CD4-positive, alpha-beta T cell treated with Interleukin-15 for 1 hour (primary cell): ENCODE results near the gene LRRFIP1.

Experiments used
- DNase-seq: peaks from one replicate; pipeline ENCODE4 v3.0.0-alpha.2; 2020

The LRRFIP1 gene

DNA sequence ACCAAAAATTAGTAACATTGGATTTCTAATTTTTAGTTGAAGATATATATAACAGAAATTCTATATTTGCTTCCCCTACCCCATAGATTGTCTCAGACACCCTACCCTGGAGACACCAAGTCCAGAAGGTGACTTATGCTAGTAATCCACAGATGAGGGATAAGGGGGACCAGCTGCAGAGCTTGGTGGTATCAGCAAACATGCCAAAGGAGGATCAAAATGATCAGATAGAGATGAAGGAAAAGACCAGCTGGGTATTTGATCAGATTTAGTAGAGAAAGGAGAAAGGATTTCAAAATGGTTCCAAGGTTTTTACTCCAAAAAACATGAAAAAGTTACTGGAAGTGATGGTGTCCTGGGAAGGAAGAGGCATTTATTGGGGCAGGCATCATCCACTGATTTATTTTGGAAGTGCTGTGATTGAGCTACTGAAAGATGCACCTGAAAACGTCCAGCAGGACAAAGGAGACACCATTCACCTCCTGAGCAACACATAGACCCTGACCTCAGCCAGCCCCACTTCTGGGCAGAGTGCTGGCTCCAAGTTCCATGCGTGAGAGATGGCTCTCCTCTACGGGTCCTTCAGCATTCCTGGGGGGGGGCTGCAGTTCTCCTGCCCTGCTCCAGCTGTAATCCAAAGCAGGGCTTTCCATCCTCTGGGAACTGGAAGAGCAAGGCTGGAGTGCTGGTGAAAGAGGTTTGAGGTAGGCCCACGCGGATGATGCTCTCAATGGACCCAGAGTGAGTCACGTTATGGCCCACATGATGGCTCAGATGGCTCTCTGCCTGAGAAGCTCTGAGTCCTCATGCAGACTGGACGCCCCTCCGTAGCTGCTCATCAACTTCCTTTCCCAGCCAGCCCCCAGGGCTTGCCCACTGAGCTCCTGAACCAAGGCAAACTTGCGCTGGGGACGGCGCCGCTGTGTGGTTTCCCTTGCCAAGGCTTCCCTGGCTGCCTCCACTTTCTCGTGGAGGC, 3.7 kb upstream of the LRRFIP1 start:
- DNase-seq: no peak

DNA sequence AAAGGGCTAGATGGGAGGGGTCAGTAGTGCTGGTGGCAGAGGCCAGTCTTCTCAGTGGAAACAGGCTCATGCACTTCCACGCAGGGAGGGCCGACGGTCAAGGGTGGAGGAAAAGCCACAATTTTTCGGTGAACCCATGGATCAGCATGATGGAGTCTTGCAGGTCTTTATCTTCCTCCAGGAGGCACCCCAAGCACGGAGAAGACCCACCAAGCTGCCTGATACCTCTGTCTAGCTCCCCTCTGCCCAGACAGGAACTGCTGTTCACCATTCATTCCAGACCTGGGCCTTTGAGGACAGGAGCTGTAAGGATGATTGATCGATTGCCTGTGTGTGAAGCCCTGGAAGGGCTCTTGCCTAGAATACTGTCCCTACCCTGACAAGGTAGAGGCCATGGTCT, 2.8 kb upstream of the LRRFIP1 start:
- DNase-seq: no peak

DNA sequence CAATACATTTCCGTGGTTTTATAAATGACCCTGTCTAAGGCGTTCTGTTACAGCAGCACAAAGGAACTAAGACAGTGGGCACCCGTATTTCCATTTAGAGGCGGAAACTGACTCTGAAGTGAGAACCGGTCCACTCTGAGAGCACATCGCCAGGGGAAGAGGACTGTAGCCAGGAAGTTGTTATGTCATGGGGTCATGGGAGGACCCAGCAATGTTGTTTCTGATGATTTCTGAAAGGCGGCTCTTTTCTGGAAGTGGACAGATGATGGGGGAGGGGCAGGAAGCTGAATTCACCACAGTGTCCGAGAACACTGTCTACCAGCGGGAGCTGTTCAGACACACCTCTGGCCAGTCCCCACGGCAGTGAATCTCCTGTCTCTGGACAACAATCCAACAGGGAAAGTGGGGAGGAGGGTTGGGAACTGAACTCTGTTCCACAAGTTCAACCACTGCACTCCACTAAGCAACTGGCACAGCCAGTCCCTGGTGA, 2.1 kb upstream of the LRRFIP1 start:
- DNase-seq: peak; percentile 54

DNA sequence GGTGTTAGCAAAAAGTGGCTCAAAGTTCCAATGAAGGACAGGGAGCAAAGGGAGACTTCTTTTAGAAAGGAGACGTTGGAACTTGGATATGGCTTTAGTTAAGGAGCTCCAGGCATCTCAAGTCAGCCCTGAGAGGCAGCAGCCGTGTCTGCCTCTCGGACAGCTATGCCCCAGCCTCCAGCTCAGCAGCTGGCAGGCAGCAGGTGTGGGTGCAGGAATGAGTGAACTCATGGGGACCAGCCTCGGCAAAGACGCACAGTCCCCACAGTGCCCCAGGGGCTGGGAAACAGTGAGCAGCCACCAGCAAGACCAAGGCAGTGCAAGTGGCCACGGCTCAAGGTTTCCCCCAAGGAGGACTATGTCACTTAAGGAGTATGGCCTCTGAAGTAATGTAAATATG, 1.6 kb upstream of the LRRFIP1 start:
- no peak for DNase-seq

DNA sequence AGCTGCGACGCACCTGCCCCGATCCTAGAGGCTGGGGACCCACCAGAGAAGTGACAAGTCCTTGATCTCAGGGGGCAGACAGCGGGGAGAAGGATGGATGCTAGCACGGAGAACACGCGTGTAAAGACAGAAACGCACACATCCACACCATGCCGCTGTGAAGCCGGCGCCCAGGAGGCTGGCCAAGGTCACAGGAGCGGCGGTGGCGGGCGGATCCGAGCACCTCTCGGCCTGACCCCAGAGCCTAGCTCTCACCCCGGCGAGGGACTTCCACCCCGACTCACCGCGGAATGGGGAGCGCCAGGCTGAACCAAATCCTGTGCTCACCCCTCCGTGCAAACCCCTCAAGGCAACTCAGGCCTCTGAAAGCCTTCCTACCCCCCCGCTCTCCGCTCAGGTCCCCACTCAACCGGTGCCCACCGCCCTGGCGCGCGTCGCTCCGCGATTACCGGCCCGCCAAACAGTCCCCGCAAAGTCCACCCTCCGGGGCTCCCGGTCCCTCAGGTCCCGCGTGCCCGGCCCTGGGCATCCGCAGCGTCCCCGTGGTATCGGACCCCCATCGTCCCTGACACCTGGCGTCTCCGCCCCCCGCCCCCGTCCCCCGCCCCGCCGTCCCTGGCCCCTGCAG, 460 bp upstream of the LRRFIP1 start:
- DNase-seq: no peak

DNA sequence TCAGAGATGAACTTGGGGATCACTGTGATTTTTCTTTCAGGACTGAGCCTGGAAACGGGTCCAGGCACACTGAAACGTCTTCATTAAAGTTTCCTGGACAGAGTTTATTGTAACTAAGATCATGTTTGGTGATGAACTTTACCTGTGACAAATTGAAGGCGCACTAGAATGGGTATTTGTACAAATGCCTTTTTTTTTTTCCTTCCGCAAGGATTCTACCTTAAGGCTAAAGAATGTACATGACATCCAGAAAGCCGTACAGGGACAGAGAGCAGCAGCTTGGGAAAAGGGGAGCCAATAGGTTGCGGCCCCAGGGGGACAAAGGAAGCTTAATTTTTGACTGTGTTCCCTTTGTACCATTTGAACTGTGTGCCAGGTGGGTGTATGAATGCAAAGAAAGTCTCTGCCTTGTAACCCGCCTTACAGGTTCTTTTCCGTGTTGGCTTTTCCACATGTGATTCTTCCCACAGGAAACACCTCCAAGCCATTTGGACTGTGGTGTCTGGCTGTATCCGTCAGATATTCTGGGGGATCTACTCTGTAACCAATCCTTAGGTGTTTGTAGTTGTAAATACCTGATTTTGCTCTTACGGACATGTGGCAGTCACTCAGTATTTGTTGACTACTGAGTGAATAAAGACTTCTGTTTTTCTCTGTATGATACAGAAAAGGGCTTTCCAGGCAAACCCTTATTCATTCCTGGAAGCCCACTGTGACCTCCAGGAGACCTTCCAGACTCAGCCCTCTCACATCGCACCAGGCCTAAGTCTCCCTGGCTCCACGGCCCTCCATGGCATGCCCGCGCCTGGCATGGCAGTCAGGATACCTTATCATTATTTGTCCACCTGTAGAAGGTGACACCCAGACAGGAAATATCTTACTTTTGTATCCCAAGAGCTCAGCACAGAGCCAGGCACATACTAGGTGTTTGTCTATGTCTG, 1.1 kb downstream of the LRRFIP1 start:
- DNase-seq: no peak

DNA sequence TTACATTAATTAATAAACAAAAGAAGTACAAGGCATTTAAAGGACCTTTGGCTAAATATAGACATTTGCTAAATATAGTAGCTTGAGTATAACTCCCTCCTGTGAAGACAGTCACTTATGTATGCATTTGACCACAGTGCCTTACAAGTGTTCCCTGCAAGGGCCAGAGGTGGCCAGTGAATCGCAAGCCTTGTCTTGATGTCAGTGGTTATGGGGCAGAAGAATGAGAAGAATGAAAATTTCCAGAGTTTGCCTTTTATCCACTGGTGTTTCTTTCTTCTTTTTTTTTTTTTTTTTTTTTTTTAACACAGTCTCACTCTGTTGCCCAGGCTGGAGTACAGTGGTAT, 1.8 kb downstream of the LRRFIP1 start:
- DNase-seq: no peak

DNA sequence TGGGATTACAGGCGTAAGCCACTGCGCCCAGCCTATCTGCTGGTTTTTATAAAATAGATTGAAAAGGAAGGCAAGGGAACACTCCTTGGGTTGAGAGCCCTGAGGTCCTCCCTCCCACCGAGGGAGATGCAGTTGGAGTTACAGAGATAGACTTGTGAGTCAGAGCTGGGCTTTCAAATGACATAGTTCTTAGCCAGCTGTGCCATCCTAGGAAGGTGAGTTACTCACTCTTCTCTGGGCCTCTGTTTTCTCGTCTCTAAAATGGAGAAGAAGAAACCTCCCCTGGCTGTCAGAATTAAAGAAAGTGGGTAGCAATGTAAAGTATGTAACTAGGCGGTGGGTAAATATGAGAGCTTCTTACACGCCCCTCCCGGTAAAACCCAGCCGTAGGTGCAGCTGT, 2.4 kb downstream of the LRRFIP1 start:
- no peak for DNase-seq

DNA sequence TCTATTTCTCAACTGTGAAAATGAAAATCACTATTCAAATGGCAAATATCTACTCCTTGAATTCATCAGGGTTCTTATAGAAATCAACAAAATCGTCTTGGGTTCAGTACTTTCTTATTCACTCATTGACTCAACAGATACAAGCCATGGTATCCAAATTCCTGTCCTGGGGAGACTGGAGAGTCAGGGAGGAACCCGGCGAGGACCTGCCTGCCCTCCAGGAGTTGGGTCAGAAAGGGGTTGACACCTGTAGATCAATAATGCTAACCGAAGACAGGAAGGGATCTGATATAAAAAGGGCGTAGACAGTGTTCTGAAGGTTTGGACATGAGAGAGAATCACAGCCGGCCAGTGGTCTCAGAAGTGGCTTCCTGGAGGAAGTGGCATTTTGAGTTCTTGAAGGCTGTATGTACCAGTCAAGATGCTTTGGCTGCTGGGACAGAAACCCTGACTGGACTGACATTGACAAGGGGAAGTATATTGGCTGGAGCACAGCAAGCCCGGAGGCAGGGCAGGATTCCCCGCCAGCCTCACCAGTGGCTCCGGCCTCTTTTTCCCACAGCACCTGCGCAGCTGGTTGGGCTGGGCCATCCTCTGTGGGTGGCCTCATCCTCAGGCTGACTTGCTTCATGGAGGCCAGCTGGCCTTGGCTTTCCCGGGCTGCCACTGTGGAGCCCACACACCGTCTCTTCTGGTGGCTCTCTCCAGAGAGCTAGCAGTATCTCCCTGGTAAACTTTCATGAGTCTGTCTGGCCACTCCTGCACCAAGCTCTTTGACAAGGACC, 3.0 kb downstream of the LRRFIP1 start:
- no peak for DNase-seq

GRCh38 chr2:237631007-237631785, 3.8 kb downstream of the LRRFIP1 start:
- no peak for DNase-seq

DNA sequence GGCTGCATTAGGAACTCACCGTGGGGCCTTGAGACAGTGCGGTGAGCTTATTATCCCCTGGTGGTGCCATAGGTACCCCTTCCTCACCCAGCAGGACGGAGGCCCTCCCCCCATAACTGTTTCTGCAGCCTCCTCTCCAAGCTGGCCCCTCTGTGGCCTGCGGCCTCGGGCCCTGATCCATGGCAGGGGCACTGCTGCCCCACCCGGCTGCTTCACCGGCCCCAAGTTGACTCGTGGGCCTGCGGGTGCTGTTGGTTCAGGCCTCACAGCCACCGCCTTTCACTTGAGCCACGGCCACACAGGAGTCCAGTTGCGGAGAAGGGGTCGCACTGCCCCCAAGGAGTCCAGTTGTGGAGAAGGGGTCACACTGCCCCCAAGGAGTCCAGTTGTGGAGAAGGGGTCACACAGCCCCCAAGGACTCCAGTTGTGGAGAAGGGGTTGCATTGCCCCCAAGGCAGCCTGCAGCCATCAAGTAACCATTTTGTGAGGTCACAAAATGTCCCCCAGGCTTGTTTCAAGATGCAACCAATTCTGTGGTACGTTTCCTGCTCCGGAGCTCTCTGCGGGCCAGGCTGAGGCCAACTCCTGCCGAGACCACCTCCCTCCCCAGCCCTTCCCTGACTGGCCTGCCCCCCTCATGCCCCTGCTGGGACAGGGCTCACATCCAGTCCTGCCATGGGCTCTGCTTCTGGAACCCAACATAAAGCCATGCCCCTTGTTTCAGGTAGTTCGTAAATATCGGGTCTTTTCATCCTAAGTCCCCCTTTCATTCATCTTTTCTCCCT, 4.6 kb downstream of the LRRFIP1 start:
- DNase-seq: no peak

DNA sequence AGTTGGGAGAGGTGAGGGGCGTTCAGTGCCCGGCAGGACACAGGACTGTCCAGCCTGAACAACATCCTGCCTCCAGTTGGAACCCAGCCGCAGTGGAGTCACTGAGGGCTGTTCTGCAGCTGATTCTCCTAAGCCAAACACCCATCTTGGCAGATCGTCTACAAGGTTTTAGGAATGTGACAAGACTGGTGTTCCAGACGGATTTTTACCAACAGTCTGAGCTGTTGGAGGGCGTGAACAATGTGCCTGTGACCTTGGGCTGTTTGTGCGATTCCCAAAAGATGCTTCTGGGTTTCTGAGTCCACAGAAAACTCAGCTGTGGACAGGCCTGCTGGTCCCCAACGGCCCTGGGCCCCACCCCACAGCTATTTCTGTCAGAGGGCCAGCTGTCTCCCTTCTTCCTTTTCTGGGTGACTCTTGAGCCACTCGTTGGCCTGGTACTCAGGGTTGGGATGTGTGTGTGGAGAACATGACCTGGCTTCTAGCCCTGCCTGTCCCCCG, 5.7 kb downstream of the LRRFIP1 start:
- no peak for DNase-seq

GRCh38 chr2:237636578-237636977, 9.2 kb downstream of the LRRFIP1 start:
- peak; percentile 23 for DNase-seq

GRCh38 chr2:237637429-237638135, 10.2 kb downstream of the LRRFIP1 start:
- no peak for DNase-seq

- no peak for DNase-seq
Observed at GRCh38 chr2:237638176-237638575, 10.8 kb downstream of the LRRFIP1 start.

DNA sequence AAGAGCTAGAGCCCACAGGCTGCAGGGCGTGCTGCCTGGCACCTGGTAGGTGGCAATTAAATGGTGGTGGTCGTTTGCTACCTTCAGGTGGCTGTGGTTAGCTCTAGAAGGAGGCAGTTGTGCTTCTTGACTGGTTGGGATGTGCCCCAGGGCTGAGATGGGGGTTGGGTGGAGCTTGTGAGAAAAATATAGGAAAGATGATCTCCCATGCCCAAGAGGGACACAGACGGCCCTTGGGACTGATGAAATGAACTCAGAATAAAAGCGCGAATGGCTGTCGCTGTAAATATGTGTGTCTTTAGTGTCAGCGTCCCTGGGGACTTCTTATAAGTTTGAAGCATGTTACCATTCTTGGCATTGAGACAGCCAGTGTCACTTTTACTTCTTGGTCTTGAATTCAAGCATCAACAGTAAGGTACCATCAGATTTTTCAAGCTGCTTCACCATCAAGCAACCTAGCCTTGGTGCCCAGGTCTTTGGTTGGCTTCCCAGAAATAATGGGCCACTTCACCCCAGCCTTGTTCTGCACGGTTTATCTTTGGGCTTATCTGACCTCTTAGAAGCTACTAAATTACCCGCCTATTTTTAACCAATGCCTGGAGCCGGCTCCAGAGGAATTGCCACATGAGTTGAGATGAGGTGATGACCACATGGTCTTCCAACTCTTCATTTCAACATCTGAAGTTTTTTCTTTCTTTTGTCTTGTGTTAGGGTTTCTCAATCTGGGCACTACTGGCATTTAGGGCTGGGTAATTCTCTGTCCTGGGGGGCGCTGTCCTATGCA, 11.9 kb downstream of the LRRFIP1 start:
- no peak for DNase-seq

- no peak for DNase-seq
Observed at GRCh38 chr2:237639836-237640220, 12.4 kb downstream of the LRRFIP1 start.

DNA sequence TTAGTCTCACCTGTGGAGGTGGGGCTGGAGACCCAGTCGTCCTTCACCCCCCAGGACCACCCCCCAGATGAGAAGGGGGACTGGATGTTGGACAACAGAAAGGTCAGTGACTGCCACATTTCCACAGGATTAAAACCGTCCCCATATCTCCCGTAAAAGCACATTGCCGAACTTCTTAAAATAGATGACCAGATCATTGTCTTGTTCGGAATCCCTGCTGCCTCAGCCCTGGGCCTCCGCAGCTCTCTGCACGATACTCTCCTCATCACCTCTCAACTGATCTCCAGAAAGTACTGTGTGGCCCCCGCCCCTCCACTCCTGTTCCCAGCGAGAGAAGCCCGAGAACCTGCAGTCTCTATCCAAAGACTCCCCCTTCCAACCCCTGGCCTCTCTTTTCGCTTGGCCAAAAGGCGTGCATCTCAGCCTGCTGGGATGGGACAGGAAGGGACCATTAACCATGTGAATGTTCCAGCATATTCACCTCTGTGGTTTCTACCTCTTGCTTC, 13.2 kb downstream of the LRRFIP1 start:
- no peak for DNase-seq
